Esophagus (tissue), 2 donors: Measurements from ENCODE around the gene AKAP12. TPM values are rescaled to one million over a fixed set of nuclear protein-coding genes. Genes with fewer than 3 reads are reported as not detected.

Source experiments
- H3K27ac ChIP-seq, 2 donors: one replicate each; pipeline ENCODE4 v1.5.1; 2013; ENCODE audit warnings: low read depth in 2 of 2, mild to moderate bottlenecking in 2 of 2, inconsistent platforms in 1 of 2, low read length in 1 of 2, moderate library complexity in 1 of 2
- H3K27me3 ChIP-seq, 2 donors: one replicate each; pipeline ENCODE4 v1.6.1; 2013; ENCODE audit warnings: low read length in 2 of 2, control low read depth in 1 of 2, mild to moderate bottlenecking in 1 of 2; ENCODE audit not compliant: insufficient read depth in 2 of 2, control insufficient read depth in 1 of 2
- H3K36me3 ChIP-seq, 2 donors: one replicate each; pipeline ENCODE4 v1.6.1; 2013; ENCODE audit warnings: low read length in 1 of 2; ENCODE audit not compliant: control insufficient read depth in 2 of 2, insufficient read depth in 2 of 2
- H3K4me1 ChIP-seq, 2 donors: one replicate each; pipeline ENCODE4 v1.6.1; 2013; ENCODE audit warnings: low read length in 1 of 2; ENCODE audit not compliant: control insufficient read depth in 2 of 2, insufficient read depth in 2 of 2
- H3K4me3 ChIP-seq, 2 donors: one replicate each; pipeline ENCODE4 v1.5.1; 2013; ENCODE audit warnings: low read length in 2 of 2, mild to moderate bottlenecking in 2 of 2, low read depth in 1 of 2, moderate library complexity in 1 of 2
- H3K9me3 ChIP-seq, 2 donors: one replicate each; pipeline ENCODE4 v1.6.1; 2013; ENCODE audit warnings: mild to moderate bottlenecking in 2 of 2, low read depth in 1 of 2, low read length in 1 of 2, moderate library complexity in 1 of 2; ENCODE audit not compliant: control insufficient read depth in 2 of 2, insufficient read depth in 1 of 2
- WGBS, 2 donors: extraction: QIAGEN DNeasy Blood & Tissue Kit; methylation state at CpG; one replicate each; pipeline ENCODE4 v1.1.7; 2013; 5-methylcytosine and 5-hydroxymethylcytosine counted together
- polyA plus RNA-seq, 2 donors: library from polyadenylated mRNA; stranded (reverse); fragments of 200-250 nt; gene quantifications; one replicate each; pipeline ENCODE4 v1.2.3, GENCODE V29; 2013
- donor health status: healthy with polysubstance abuse.
- donor health status: Bipolar disorder and iron deficiency.

The AKAP12 gene
- polyA plus RNA-seq, 2 donors: 1.3 to 3.9 TPM

DNA sequence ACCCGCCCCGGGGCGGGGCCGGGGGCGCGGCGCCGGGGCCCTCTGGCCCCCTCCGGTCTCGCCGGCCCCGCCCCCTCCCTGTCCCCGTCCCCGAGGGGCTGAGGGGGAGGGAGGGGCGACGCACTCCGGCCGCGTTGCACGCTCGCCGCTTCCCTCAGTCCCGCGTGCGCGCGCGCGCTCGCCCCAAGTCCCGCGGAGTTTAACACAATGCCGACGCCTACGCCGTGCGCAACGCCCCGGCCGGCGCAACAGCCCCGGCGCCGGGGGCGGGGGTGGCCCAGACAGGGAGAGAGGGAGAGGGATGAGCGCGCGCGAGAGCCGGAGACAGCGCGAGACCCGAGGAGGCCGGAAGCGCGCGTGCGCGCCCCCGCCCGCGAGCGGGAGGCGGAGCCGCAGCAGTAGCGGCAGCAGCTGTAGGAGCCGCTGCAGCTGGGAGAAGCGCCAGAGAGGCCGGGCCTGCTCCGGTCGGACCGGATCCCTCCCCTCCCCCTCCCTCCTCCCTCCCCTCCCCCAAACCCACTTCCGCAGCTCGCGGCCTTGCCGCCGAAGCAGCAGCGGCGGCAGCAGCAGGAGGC, 150.6 kb downstream of the AKAP12 start:
- no peaks in the 10 kb centered on the region for H3K27me3 ChIP-seq
- no peaks in the 10 kb centered on the region for H3K36me3 ChIP-seq
- 0% methylated on average over 37 to 79 of the region's 79 CpGs for WGBS, 2 donors

DNA sequence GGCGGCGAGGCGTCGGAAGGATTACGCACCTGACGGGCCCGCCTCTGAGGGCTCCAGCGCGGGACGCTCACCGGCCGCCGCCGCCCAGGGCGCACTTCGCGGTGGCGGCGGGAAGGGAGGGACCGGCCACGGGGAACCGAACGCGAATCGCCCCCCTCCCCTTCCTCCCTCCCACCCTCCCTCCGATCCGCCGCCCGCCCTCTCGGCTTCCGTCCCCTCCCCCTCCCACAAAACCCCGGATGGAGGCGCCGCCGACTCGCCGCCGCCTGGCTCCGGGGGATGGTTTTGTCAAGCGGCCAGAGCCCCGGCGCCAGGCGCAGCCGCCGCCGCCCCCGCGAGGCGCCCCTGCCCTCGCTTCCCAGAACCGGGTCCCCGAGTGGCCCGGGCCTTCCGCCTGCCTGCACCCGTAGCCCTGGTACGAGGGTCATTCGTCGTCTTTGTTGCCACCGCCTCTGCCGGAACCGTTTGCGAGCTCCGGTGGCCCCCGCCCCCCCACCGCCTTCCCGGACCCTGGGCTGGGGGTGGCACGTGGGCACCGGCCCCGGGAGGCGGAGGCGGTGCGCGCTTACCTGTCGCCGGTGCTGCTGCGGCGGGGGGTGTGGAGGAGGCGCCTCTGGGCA, 151.2 kb downstream of the AKAP12 start:
- H3K27me3 ChIP-seq: no peaks in the 10 kb centered on the region
- peak overlapping the region; percentile 99 to 100 for H3K27ac ChIP-seq
- H3K36me3 ChIP-seq: no peaks in the 10 kb centered on the region
- peaks cover 0 to 2% of the 10 kb centered on the region in 2 donors for H3K4me1 ChIP-seq
- peak overlapping the region; percentile 94 to 99 for H3K4me3 ChIP-seq
- H3K9me3 ChIP-seq: no peaks in the 10 kb centered on the region
- 0 to 1% methylated on average over 32 to 78 of the region's 78 CpGs for WGBS, 2 donors

More for the DNA sequence above, 150.6 kb downstream of the AKAP12 start:
- H3K9me3 ChIP-seq: no peaks in the 10 kb centered on the region
- peak overlapping the region; percentile 94 to 99 for H3K4me3 ChIP-seq
- H3K4me1 ChIP-seq: peaks cover 0 to under 1% of the 10 kb centered on the region in 2 donors
- peak overlapping the region; percentile 99 to 100 for H3K27ac ChIP-seq

DNA sequence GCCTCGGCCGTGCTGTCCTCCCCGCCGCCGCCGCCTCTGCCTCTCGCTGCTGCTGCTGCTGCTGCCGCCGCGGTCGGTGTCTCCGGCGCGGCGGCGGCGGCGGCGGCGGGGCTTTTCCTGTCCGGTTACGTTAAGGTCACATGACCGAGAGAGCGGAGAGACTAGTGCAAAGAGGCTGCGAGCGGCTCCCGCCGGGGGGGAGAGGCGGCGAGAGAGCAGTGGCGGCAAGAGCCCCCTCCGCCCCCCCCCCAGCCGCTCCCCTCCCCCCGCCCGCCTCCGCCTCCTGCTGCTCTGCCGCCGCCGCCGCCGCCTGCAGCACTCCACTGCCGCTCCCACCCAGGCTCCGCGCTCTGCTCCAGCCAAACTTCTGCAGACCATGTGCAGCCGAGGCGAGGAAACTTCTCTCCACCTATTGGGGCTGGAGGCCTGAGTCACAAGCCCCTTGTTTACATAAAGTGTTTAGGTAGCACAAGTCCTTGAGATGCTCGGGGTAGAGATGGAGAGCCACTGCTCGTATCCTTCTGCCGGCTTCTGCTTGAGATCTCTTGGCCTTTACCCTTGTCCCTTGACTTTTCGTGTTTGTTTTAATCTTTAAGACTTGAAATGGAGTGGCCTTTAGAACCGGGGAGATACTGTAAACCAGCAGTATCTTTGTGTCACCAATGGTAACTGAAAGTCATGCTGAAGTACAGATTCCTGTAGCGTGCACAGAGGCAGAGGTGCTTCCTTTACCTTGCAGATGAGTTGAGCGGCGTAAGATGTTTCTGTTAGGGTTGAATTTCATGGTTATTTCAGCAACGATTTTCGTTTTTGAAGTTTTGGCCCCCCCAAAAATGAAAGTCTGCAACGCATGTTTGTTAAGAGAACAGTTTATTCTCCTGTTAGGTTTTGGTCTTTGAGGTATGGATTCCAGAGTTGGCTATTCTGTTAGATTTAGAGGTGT, 152.0 kb downstream of the AKAP12 start, which contains the start of gene ZBTB2:
Gene ZBTB2, minus strand, starts transcription at position 89 of the 943 bp plus-strand sequence. CDS start 17,922 bp downstream, outside the sequence.
- H3K27ac ChIP-seq: peak within 1 kb of the TSS; percentile 99 to 100
- no peaks in the 10 kb centered on the region for H3K36me3 ChIP-seq
- peak within 1 kb of the TSS; percentile 94 to 99 for H3K4me3 ChIP-seq
- H3K27me3 ChIP-seq: no peaks in the 10 kb centered on the region
- peaks cover 0 to 2% of the 10 kb centered on the region in 2 donors for H3K4me1 ChIP-seq
- WGBS, 2 donors: 1% methylated on average over 44 to 51 of the region's 57 CpGs
- no peaks in the 10 kb centered on the region for H3K9me3 ChIP-seq

DNA sequence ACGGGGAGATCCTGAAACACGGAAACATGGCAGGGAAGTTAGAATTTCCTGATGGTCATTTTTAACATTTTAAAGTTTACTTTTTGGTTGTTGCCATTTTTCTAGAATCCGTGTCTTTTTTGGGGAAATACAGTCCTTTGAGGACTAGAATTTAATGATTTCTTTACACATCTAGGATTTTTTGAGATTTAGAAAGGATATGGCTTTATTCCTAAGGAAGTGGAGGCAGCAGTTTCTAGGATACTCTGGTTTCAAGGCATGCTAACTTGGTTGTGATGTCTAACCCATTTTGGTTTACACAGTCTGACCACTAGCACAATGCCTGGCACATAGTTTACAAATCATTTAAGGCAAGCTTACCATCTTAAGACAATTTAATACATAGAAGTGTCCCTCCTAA, 152.7 kb downstream of the AKAP12 start:
- Histone ChIP-seq H3K27me3 (no peaks in the 10 kb centered on the region), H3K9me3 (no peaks in the 10 kb centered on the region), H3K27ac (peak overlapping the region in 1 of 2 donors; percentile 99), H3K4me1 (peaks cover 0 to 2% of the 10 kb centered on the region in 2 donors), H3K36me3 (no peaks in the 10 kb centered on the region), H3K4me3 (peak overlapping the region in 1 of 2 donors; percentile 94)
- 0 to 3% methylated on average over 3 of the region's 3 CpGs for WGBS, 2 donors

DNA sequence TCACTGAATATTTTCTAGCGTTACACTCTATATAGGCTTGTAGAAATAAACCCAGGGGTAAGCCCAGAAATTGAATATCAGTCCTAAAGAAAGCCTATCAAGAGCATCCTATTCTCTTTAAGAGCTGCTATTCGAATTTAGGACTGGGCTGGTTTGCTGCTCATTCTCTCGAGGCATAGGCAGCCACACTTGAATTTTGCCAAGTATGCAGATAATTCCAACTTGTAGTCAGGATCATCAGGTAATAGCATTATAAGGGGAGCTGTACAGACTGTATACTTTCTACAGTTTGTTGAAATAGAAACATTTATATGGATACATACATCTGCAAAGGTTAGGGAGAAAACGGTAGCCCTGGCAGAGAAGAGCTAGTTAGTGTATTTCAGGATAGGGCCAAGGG, 153.6 kb downstream of the AKAP12 start:
- WGBS, 2 donors: 47 to 65% methylated on average over 4 of the region's 4 CpGs
- no peaks in the 10 kb centered on the region for H3K36me3 ChIP-seq
- peaks cover 0 to 2% of the 10 kb centered on the region in 2 donors for H3K4me1 ChIP-seq
- no peaks in the 10 kb centered on the region for H3K27me3 ChIP-seq
- H3K9me3 ChIP-seq: no peaks in the 10 kb centered on the region
- no peak overlapping the region for H3K4me3 ChIP-seq
- no peak overlapping the region for H3K27ac ChIP-seq

DNA sequence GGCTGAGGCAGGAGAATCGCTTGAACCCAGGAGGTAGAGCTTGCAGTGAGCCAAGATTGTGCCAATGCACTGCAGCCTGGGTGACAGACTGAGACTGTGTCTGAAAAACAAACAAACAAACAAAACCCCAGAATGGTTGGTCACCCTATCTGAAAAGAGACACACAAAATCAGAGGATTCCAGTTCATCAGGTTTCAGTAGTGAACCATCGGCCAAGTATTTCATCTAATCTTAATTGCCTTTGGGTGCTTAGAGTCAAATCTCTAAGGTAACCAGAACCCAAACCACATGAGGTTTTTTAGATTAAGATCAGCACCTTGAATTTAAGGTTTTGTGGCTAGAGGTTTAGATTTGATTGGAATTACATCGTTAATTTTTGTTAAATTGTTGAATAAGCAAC, 159.9 kb downstream of the AKAP12 start:
- H3K4me1 ChIP-seq: peaks cover 0 to 2% of the 10 kb centered on the region in 2 donors
- no peaks in the 10 kb centered on the region for H3K27me3 ChIP-seq
- 60 to 64% methylated on average over 3 of the region's 3 CpGs for WGBS, 2 donors
- no peaks in the 10 kb centered on the region for H3K9me3 ChIP-seq
- no peak overlapping the region for H3K4me3 ChIP-seq
- H3K36me3 ChIP-seq: peaks cover 0 to 3% of the 10 kb centered on the region in 2 donors
- no peak overlapping the region for H3K27ac ChIP-seq

DNA sequence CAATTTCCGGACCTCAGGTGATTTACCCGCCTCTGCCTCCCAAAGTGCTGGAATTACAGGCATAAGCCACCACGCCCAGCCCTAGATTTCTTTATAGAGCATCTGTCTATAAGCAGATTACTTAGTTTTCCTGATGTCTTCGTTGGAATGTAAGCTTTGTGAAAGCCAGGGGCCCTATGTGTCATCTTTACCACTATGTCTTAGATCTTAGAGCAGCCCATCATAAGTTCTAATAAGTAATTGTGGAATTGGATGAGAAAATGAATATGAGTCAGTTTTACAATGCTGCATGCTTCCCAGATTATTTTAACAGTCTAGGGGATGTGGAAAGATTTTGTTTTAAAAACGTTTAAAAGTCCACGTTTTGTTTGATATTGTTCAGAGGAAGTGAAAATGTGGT, 160.7 kb downstream of the AKAP12 start:
- 71 to 79% methylated on average over 6 of the region's 6 CpGs for WGBS, 2 donors
- Histone ChIP-seq H3K4me3 (no peak overlapping the region), H3K27me3 (no peaks in the 10 kb centered on the region), H3K36me3 (peaks cover 0 to 3% of the 10 kb centered on the region in 2 donors), H3K4me1 (peaks cover 0 to under 1% of the 10 kb centered on the region in 2 donors), H3K27ac (no peak overlapping the region), H3K9me3 (no peaks in the 10 kb centered on the region)

DNA sequence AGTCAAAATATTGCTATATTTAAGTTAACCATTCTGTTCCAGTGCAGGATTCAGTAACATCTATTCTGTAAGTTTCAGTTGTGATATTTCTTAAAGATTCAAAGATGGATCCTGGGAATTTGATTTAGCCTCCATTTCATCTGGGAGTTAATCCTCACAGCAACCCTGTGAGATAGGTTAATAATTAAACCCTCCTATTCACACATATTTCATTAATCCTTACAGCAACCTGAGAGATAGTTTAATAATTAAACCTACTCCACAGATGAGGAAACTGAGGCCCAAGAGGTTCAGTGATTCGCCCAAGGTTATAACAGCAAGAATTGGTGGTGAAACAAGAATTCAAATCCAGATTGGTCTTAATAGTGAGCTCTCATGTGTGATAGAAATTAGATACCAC, 162.5 kb downstream of the AKAP12 start:
- Histone ChIP-seq H3K27ac (no peak overlapping the region), H3K4me3 (no peak overlapping the region), H3K36me3 (peaks cover 0 to 3% of the 10 kb centered on the region in 2 donors), H3K9me3 (no peaks in the 10 kb centered on the region), H3K27me3 (no peaks in the 10 kb centered on the region), H3K4me1 (no peaks in the 10 kb centered on the region)
- WGBS, 2 donors: 87 to 96% methylated on average over 1 of the region's 1 CpG

DNA sequence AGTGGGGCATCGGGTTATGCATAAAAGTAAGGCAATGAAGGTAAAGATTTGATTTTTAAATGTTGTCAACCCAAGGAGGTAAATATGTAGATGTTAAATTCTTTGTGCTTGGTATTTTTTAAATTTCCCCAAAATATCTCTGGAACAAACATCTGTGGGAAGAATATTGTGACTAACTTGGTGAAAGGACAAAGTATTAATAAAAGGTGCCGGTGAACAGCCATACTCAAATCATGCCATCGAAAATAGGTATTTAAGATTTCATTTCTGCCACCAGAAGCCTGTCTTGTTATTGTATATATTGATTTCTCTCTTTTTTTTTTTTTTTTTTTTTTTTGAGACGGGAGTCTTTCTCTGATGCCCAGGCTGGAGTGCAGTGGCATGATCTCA, 164.1 kb downstream of the AKAP12 start:
- no peak overlapping the region for H3K4me3 ChIP-seq
- H3K36me3 ChIP-seq: peaks cover 3 to 5% of the 10 kb centered on the region in 2 donors
- H3K9me3 ChIP-seq: no peaks in the 10 kb centered on the region
- H3K27ac ChIP-seq: no peak overlapping the region
- H3K4me1 ChIP-seq: no peaks in the 10 kb centered on the region
- no peaks in the 10 kb centered on the region for H3K27me3 ChIP-seq
- WGBS, 2 donors: 76 to 80% methylated on average over 4 of the region's 4 CpGs
